ENCODE measurements around the gene ATP5MC2. TPM values are rescaled to one million over a fixed set of nuclear protein-coding genes. Genes with fewer than 3 reads are reported as not detected.

Gene ATP5MC2
- total RNA-seq, 2 donors from 2014 or later, result 221 to 334 TPM

- peak overlapping the region; percentile 89 to 98 for H3K27ac Mint-ChIP-seq
- no peaks in the 10 kb centered on the region for H3K27me3 Mint-ChIP-seq
- ATAC-seq (no peak), DNase-seq (ENCODE audit: low spot score) (no peak)
- H3K36me3 Mint-ChIP-seq, result no peaks in the 10 kb centered on the region
- peak overlapping the region; percentile 98 for H3K4me3 Mint-ChIP-seq
- H3K9me3 Mint-ChIP-seq, result no peaks in the 10 kb centered on the region
- H3K4me1 Mint-ChIP-seq (ENCODE audit: low read depth in 2 of 2), result peaks cover 19 to 35% of the 10 kb centered on the region in 2 donors
Observed at GRCh38 chr12:53625373-53625945, 50.4 kb downstream of the ATP5MC2 start.

DNA sequence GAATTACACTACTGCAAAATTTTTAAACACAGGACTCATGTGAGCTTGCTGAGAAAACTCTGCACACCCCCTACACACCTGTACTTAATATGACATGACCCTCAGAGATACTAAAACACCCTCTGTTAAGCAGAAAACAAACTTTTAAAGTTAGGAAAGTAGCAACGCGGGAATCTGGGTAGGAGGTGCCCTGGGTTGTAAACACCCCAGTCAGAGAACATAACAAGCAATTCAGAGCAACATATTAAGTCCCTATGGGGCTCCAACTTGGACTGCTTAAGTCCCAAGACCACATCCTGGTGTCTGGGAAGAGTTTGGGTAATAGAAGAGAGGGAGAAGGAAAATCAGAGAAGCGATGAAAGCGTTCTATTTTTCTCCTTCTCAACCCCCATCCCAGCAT, 50.9 kb downstream of the ATP5MC2 start:
- H3K27me3 Mint-ChIP-seq, result no peaks in the 10 kb centered on the region
- no peak for DNase-seq (ENCODE audit: low spot score)
- H3K4me1 Mint-ChIP-seq (ENCODE audit: low read depth in 2 of 2), result peaks cover 19 to 35% of the 10 kb centered on the region in 2 donors
- no peak for ATAC-seq
- H3K36me3 Mint-ChIP-seq, result no peaks in the 10 kb centered on the region
- H3K4me3 Mint-ChIP-seq, result peak overlapping the region; percentile 98
- H3K9me3 Mint-ChIP-seq, result no peaks in the 10 kb centered on the region
- peak overlapping the region; percentile 89 to 98 for H3K27ac Mint-ChIP-seq

GRCh38 chr12:53624458-53624857, 51.4 kb downstream of the ATP5MC2 start:
- Mint-ChIP-seq H3K4me1 (ENCODE audit: low read depth in 2 of 2) (peaks cover 19 to 35% of the 10 kb centered on the region in 2 donors), H3K4me3 (peak overlapping the region; percentile 98), H3K36me3 (no peaks in the 10 kb centered on the region), H3K9me3 (no peaks in the 10 kb centered on the region), H3K27me3 (no peaks in the 10 kb centered on the region), H3K27ac (peak overlapping the region; percentile 89 to 98)
- no peak for ATAC-seq
- no peak for DNase-seq (ENCODE audit: low spot score)

DNA sequence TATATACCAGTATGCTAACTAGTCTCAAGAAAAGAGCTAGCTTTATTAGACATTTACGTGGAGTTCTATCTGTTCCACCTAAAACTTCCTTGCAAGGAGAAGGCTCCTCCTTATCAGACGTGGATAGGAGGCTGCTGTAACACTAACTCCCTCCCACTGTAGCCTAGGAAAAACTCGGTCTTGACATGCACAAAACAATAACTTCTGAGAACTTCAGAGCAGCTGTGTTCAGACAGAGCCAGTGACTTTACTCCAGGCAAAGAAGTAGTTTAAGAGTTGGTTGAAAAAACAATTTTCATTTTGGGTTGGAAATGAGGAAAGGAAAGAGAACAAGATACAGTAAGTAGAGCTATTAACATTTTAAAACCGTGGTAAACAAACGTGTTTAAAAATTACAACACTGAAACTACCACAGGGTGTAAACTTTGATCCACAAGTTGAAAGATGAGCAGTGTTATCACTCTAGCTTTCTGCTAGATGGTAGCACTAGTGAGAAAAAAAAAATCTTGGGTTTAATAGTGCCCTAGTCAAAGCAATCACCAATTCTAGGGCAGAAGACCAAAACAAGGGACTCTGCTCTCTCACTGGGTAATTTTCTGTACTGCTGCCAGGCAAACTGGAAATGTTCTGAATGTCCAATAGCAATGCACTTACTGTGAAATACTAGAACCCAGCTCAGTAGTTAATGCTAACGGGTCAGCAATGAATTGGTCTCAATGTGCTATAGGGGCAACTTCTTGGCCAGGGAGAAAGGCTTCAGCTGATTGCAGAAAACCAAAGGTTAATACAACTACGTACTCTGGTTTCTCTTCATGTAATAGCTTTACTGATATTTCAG, 52.1 kb downstream of the ATP5MC2 start:
- peak overlapping the region; percentile 89 to 98 for H3K27ac Mint-ChIP-seq

GRCh38 chr12:53622724-53623123, 53.2 kb downstream of the ATP5MC2 start:
- no peak for ATAC-seq
- no peak for DNase-seq (ENCODE audit: low spot score)
- H3K27ac Mint-ChIP-seq, result no peak overlapping the region

More for the DNA sequence above, 52.1 kb downstream of the ATP5MC2 start:
- Mint-ChIP-seq H3K27me3 (no peaks in the 10 kb centered on the region), H3K4me3 (peak overlapping the region; percentile 98), H3K4me1 (ENCODE audit: low read depth in 2 of 2) (peaks cover 19 to 35% of the 10 kb centered on the region in 2 donors), H3K36me3 (no peaks in the 10 kb centered on the region), H3K9me3 (no peaks in the 10 kb centered on the region)
- no peak for ATAC-seq
- no peak for DNase-seq (ENCODE audit: low spot score)

DNA sequence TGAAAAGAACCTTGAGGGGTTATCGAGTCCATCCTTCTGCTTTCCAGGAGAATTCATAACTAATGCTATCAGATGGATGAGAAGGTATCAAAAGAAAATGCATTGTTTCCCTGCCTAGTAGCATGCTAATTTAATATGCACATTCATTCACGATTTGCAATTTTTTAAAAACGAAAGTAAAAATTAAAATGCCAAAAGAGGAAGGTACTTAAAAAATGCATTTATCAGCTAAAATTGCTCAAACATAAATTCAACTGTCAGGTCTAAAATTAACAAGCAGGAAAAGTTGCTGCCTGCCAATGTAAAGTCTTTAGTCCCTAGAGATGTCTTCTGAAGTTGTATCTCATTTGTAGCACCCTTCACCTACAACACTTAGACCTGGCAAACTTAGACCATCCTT, 57.6 kb downstream of the ATP5MC2 start:
- peaks cover 19 to 25% of the 10 kb centered on the region in 2 donors for H3K4me1 Mint-ChIP-seq (ENCODE audit: low read depth in 2 of 2)
- peak overlapping the region; percentile 73 for H3K4me3 Mint-ChIP-seq
- no peaks in the 10 kb centered on the region for H3K27me3 Mint-ChIP-seq
- ATAC-seq (no peak), DNase-seq (ENCODE audit: low spot score) (no peak)
- no peaks in the 10 kb centered on the region for H3K36me3 Mint-ChIP-seq
- H3K27ac Mint-ChIP-seq, result peak overlapping the region; percentile 64 to 93
- H3K9me3 Mint-ChIP-seq, result no peaks in the 10 kb centered on the region

More at GRCh38 chr12:53622724-53623123, 53.2 kb downstream of the ATP5MC2 start:
- H3K36me3 Mint-ChIP-seq, result no peaks in the 10 kb centered on the region
- no peak overlapping the region for H3K4me3 Mint-ChIP-seq
- no peaks in the 10 kb centered on the region for H3K27me3 Mint-ChIP-seq
- peaks cover 28 to 45% of the 10 kb centered on the region in 2 donors for H3K4me1 Mint-ChIP-seq (ENCODE audit: low read depth in 2 of 2)
- no peaks in the 10 kb centered on the region for H3K9me3 Mint-ChIP-seq

- Mint-ChIP-seq H3K4me1 (ENCODE audit: low read depth in 2 of 2) (peaks cover 19 to 25% of the 10 kb centered on the region in 2 donors), H3K4me3 (peak overlapping the region; percentile 73), H3K9me3 (no peaks in the 10 kb centered on the region), H3K36me3 (no peaks in the 10 kb centered on the region), H3K27me3 (no peaks in the 10 kb centered on the region), H3K27ac (peak overlapping the region; percentile 64 to 93)
- DNase-seq (ENCODE audit: low spot score), result no peak
- no peak for ATAC-seq
Observed at GRCh38 chr12:53617700-53618099, 58.2 kb downstream of the ATP5MC2 start.

- Mint-ChIP-seq H3K36me3 (no peaks in the 10 kb centered on the region), H3K27me3 (no peaks in the 10 kb centered on the region), H3K4me1 (ENCODE audit: low read depth in 2 of 2) (peaks cover 19 to 25% of the 10 kb centered on the region in 2 donors), H3K27ac (no peak overlapping the region), H3K4me3 (no peak overlapping the region), H3K9me3 (no peaks in the 10 kb centered on the region)
- no peak for DNase-seq (ENCODE audit: low spot score)
- no peak for ATAC-seq
Observed at GRCh38 chr12:53616950-53617349, 58.9 kb downstream of the ATP5MC2 start.

Other genes starting within 250 kb of the ATP5MC2 start
- 100 to 1,000 TPM; 206 to 353 TPM for gene PRR13, start 234.3 kb downstream of the ATP5MC2 start, total RNA-seq
- 100 to 1,000 TPM; 641 to 747 TPM for gene PCBP2, start 224.0 kb downstream of the ATP5MC2 start, total RNA-seq
- 10 to 100 TPM; 13.1 to 13.3 TPM for gene MAP3K12, start 176.6 kb downstream of the ATP5MC2 start, total RNA-seq
- 10 to 100 TPM; 33.8 to 56.7 TPM for gene TARBP2, start 174.8 kb downstream of the ATP5MC2 start, total RNA-seq
- 1 to 10 TPM in 1 of 2 donors, not detected in 1; 1.9 TPM for gene NPFF, start 168.6 kb downstream of the ATP5MC2 start, total RNA-seq
- 10 to 100 TPM; 36.4 to 39.4 TPM for gene ATF7, start 49.7 kb downstream of the ATP5MC2 start, total RNA-seq
- 10 to 100 TPM; 39.0 to 79.8 TPM for gene CALCOCO1, start 51.4 kb upstream of the ATP5MC2 start, total RNA-seq
- gene CISTR, start 75.9 kb upstream of the ATP5MC2 start, total RNA-seq, result not detected

Data from natural killer cell treated with Interleukin-12 subunit alpha and Interleukin-12 subunit beta and Interleukin-15 and Interleukin-18, amount 100 ng/mL, for 72 hours (primary cell).